Smooth muscle cell of the brain vasculature (primary cell): Measurements from ENCODE around the gene CCDC30.
"Not testable (repeated sequence)": the region's sequence is repeated elsewhere in the genome, so short reads cannot be mapped to it uniquely, and the experiment has no call there.

Experiments used
- DNase-seq: peaks from one replicate; pipeline ENCODE4 v3.0.0-alpha.2; 2012; ENCODE audit warnings: low read depth, low spot score

The CCDC30 gene

GRCh38 chr1:42450061-42450460 is 13.0 kb upstream of the CCDC30 start:
- DNase-seq, result no peak

- DNase-seq, result no peak
Measured at GRCh38 chr1:42453386-42453785, 9.7 kb upstream of the CCDC30 start.

- DNase-seq, result no peak
Measured at GRCh38 chr1:42454403-42454802, 8.7 kb upstream of the CCDC30 start.

GRCh38 chr1:42456010-42456753 is 6.9 kb upstream of the CCDC30 start, which contains the start of the genes PPCS and ZMYND12:
Gene PPCS, plus strand, starts transcription at chr1:42456543. Its CDS starts 23 bp downstream, at chr1:42456566.
Gene ZMYND12, minus strand, starts transcription at chr1:42456022. Its CDS starts 25 bp downstream, at chr1:42455997.
- peak; percentile 69 for DNase-seq

- DNase-seq, result peak; percentile 29
Measured at GRCh38 chr1:42456754-42457089, 6.4 kb upstream of the CCDC30 start.

- DNase-seq, result no peak
Measured at GRCh38 chr1:42461196-42461595, 1.9 kb upstream of the CCDC30 start.

- DNase-seq, result no peak
Measured at GRCh38 chr1:42463921-42464320, 835 bp downstream of the CCDC30 start.

GRCh38 chr1:42466030-42466429 is 2.9 kb downstream of the CCDC30 start:
- no peak for DNase-seq

- no peak for DNase-seq
Measured at GRCh38 chr1:42469727-42470126, 6.6 kb downstream of the CCDC30 start.

GRCh38 chr1:42476605-42477004 is 13.5 kb downstream of the CCDC30 start:
- no peak for DNase-seq

- DNase-seq, result not testable (repeated sequence)
Measured at GRCh38 chr1:42477354-42477753, 14.3 kb downstream of the CCDC30 start.

- DNase-seq, result no peak
Measured at GRCh38 chr1:42477775-42478174, 14.7 kb downstream of the CCDC30 start.

GRCh38 chr1:42479621-42480020 is 16.5 kb downstream of the CCDC30 start:
- no peak for DNase-seq

GRCh38 chr1:42480921-42481320 is 17.8 kb downstream of the CCDC30 start:
- DNase-seq, result no peak

- DNase-seq, result no peak
Measured at GRCh38 chr1:42482635-42483153, 19.6 kb downstream of the CCDC30 start.

GRCh38 chr1:42484382-42484781 is 21.3 kb downstream of the CCDC30 start:
- DNase-seq, result peak; percentile 1

GRCh38 chr1:42490237-42490636 is 27.2 kb downstream of the CCDC30 start:
- no peak for DNase-seq

- DNase-seq, result not testable (repeated sequence)
Measured at GRCh38 chr1:42502031-42502430, 38.9 kb downstream of the CCDC30 start.

GRCh38 chr1:42504535-42505128 is 41.5 kb downstream of the CCDC30 start:
- DNase-seq, result no peak

- DNase-seq, result no peak
Measured at GRCh38 chr1:42506576-42506975, 43.5 kb downstream of the CCDC30 start.

- DNase-seq, result not testable (repeated sequence)
Measured at GRCh38 chr1:42511581-42512155, 48.6 kb downstream of the CCDC30 start.

- no peak for DNase-seq
Measured at GRCh38 chr1:42518908-42519307, 55.8 kb downstream of the CCDC30 start.

GRCh38 chr1:42523171-42523570 is 60.1 kb downstream of the CCDC30 start:
- no peak for DNase-seq
